ENCODE measurements around the gene PPP2R2C. TPM values are rescaled to one million over a fixed set of nuclear protein-coding genes. Genes with fewer than 3 reads are reported as not detected.

PPP2R2C gene
- total RNA-seq, 1 experiment from 2014 or later: 26.7 TPM

GRCh38 chr4:6444582-6444981, 27.8 kb downstream of the PPP2R2C start:
- Histone ChIP-seq H3K9me3 (ENCODE audit: control insufficient read depth, insufficient read depth, low read depth, low read length) (no peaks in the 10 kb centered on the region), H3K27ac (ENCODE audit: low read length) (no peak overlapping the region), H3K27me3 (ENCODE audit: control insufficient read depth, insufficient read depth, low read length) (no peaks in the 10 kb centered on the region), H3K4me1 (ENCODE audit: control insufficient read depth, insufficient read depth, low read length) (no peaks in the 10 kb centered on the region), H3K36me3 (ENCODE audit: control insufficient read depth, insufficient read depth, low read length) (no peaks in the 10 kb centered on the region), H3K4me3 (ENCODE audit: low read depth in 2 of 2, low read length in 2 of 2) (no peak overlapping the region)
- CTCF ChIA-PET: no interaction called here
- no peak for DNase-seq (ENCODE audit: low read depth, low spot score)
- no peak for ATAC-seq
- in situ Hi-C loops (cut with HindIII; ENCODE audit: low pct_unique_long_range_greater_than_20kb, low sequenced_read_pairs) (no loop called here), intact Hi-C loops (cut with micrococcal nuclease; ENCODE audit: unreplicated experiment) (no loop called here)
- POLR2A ChIA-PET: no interaction called here
- BruUV-seq (replicated peaks): no TSS peak
- TF ChIP-seq TCF7L2 (IDR thresholded peaks at IDR 0.05; ENCODE audit: low read depth, low read length): no peak
- no peak for TF ChIP-seq SIN3A (IDR thresholded peaks at IDR 0.05; ENCODE audit: borderline replicate concordance, insufficient read depth, low read depth, low read length)
- TF ChIP-seq REST (IDR thresholded peaks at IDR 0.05; ENCODE audit: insufficient read depth in 1 of 2, low read depth in 2 of 2, low read length in 1 of 2): no peak
- no peak for TF ChIP-seq CTCF (IDR thresholded peaks at IDR 0.05)
- no peak for TF ChIP-seq POLR2AphosphoS5 (IDR thresholded peaks at IDR 0.05; ENCODE audit: low read depth, low read length)

GRCh38 chr4:6443035-6444023, 29.1 kb downstream of the PPP2R2C start:
- Histone ChIP-seq H3K9me3 (ENCODE audit: control insufficient read depth, insufficient read depth, low read depth, low read length) (no peaks in the 10 kb centered on the region), H3K4me1 (ENCODE audit: control insufficient read depth, insufficient read depth, low read length) (no peaks in the 10 kb centered on the region), H3K27me3 (ENCODE audit: control insufficient read depth, insufficient read depth, low read length) (no peaks in the 10 kb centered on the region), H3K36me3 (ENCODE audit: control insufficient read depth, insufficient read depth, low read length) (no peaks in the 10 kb centered on the region), H3K4me3 (ENCODE audit: low read depth in 2 of 2, low read length in 2 of 2) (no peak overlapping the region), H3K27ac (ENCODE audit: low read length) (no peak overlapping the region)
- ChIA-PET POLR2A (no interaction called here), CTCF (interaction anchor here (0.6 kb wide), 1 partner anchor 96 kb away, joined by 3 read pairs; no protein-coding TSS in a partner anchor)
- TF ChIP-seq TCF7L2 (IDR thresholded peaks at IDR 0.05; ENCODE audit: low read depth, low read length) (no peak), CTCF (IDR thresholded peaks at IDR 0.05) (no peak), SIN3A (IDR thresholded peaks at IDR 0.05; ENCODE audit: borderline replicate concordance, insufficient read depth, low read depth, low read length) (no peak), POLR2AphosphoS5 (IDR thresholded peaks at IDR 0.05; ENCODE audit: low read depth, low read length) (no peak), REST (IDR thresholded peaks at IDR 0.05; ENCODE audit: insufficient read depth in 1 of 2, low read depth in 2 of 2, low read length in 1 of 2) (no peak)
- DNase-seq (ENCODE audit: low read depth, low spot score) (no peak), ATAC-seq (no peak)
- intact Hi-C loops (cut with micrococcal nuclease; ENCODE audit: unreplicated experiment) (no loop called here), in situ Hi-C loops (cut with HindIII; ENCODE audit: low pct_unique_long_range_greater_than_20kb, low sequenced_read_pairs) (no loop called here)
- no TSS peak for BruUV-seq (replicated peaks)
